ENCODE results near the gene IL24.

DNA sequence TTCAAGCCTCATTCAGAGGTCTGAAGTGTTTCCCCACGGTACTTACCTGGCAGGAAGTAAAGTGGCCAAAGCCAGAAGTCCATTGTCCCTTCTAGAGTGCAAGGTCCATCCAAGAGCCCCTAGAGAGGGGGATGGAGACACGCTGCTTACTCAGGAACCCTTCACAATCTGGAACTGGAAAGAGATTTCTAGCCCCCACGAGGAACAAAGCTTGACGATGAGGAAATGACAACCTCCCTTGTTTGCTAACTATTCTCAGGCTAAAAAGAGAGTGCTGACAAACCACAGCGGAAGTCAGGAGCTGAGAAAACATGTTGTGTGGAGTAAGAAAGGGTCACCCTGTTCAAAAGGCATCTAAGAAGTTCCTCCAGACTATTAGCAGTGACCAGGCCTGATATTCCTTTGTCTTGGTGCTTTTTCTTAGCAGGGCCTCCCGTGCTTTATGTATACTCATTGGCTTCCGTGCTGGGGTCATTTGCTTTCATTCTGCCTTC is 24.6 kb downstream of the IL24 start, which contains the start of gene FCMR:
- TF ChIP-seq, protein P1, sequence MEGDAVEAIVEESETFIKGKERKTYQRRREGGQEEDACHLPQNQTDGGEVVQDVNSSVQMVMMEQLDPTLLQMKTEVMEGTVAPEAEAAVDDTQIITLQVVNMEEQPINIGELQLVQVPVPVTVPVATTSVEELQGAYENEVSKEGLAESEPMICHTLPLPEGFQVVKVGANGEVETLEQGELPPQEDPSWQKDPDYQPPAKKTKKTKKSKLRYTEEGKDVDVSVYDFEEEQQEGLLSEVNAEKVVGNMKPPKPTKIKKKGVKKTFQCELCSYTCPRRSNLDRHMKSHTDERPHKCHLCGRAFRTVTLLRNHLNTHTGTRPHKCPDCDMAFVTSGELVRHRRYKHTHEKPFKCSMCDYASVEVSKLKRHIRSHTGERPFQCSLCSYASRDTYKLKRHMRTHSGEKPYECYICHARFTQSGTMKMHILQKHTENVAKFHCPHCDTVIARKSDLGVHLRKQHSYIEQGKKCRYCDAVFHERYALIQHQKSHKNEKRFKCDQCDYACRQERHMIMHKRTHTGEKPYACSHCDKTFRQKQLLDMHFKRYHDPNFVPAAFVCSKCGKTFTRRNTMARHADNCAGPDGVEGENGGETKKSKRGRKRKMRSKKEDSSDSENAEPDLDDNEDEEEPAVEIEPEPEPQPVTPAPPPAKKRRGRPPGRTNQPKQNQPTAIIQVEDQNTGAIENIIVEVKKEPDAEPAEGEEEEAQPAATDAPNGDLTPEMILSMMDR (IDR thresholded peaks at IDR 0.05), result no peak
- TF ChIP-seq EZH2 (IDR thresholded peaks at IDR 0.05; ENCODE audit: borderline replicate concordance, insufficient read depth, low read depth, low read length, poor library complexity, severe bottlenecking), result no peak
